HFF-Myc (cell line): ENCODE measurements around the gene CD2.

ENCODE experiments used
- DNase-seq: peaks from one replicate; pipeline ENCODE4 v3.0.0-alpha.2; 2011; ENCODE audit warnings: low read depth; ENCODE audit errors: extremely low read depth
- H3K4me3 ChIP-seq: replicated peaks from 2 replicates; pipeline ENCODE4 v1.5.1; 2011; ENCODE audit warnings: low read depth, mild to moderate bottlenecking, control low read depth, low read length
- TF ChIP-seq, protein P1 (sequence below): IDR thresholded peaks from 2 replicates; pipeline ENCODE4 v1.5.1; 2012; ENCODE audit warnings: mild to moderate bottlenecking, low read depth, low read length, control low read depth; ENCODE audit errors: missing control alignments

Gene CD2

DNA sequence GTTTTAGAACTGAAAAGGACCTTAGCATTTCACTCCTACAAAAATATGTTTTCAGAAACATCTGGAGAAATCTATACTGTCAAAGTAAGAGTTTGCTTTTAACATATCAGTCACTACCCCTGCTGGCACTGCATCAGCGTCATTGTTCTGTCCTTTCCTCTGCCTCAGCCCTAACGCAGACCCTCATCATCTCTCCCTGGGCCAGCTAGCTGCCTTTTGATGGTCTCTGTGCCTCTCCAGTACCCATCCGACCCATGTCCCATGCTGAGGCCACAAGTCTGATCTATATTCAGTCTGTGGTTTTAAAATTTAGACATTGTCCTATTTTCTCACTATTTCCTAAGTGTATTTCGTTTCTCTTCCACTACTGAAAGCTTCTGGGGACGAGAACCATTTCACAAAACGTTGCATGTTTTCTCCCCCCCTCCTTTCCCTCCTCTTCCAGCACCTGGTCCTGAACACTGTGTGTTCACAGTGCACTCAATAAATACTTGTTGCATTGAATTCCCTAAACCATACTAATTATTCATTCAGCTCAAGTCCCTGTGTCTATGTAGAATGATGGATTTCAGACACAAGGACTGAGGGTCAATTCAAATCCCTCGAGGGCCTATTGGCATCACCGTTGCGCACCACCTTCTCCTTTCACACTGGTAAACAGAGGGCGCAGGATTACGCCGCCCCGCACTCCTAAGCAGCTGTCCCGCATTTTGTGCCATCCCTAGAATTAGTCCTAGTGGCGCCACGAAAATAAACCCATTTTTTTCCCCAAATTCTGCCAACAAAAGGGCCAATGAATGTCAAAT lies 53.4 kb downstream of the CD2 start:
- no peak for DNase-seq
- H3K4me3 ChIP-seq, result no peak overlapping the region
- TF ChIP-seq, protein P1, sequence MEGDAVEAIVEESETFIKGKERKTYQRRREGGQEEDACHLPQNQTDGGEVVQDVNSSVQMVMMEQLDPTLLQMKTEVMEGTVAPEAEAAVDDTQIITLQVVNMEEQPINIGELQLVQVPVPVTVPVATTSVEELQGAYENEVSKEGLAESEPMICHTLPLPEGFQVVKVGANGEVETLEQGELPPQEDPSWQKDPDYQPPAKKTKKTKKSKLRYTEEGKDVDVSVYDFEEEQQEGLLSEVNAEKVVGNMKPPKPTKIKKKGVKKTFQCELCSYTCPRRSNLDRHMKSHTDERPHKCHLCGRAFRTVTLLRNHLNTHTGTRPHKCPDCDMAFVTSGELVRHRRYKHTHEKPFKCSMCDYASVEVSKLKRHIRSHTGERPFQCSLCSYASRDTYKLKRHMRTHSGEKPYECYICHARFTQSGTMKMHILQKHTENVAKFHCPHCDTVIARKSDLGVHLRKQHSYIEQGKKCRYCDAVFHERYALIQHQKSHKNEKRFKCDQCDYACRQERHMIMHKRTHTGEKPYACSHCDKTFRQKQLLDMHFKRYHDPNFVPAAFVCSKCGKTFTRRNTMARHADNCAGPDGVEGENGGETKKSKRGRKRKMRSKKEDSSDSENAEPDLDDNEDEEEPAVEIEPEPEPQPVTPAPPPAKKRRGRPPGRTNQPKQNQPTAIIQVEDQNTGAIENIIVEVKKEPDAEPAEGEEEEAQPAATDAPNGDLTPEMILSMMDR, result no peak

DNA sequence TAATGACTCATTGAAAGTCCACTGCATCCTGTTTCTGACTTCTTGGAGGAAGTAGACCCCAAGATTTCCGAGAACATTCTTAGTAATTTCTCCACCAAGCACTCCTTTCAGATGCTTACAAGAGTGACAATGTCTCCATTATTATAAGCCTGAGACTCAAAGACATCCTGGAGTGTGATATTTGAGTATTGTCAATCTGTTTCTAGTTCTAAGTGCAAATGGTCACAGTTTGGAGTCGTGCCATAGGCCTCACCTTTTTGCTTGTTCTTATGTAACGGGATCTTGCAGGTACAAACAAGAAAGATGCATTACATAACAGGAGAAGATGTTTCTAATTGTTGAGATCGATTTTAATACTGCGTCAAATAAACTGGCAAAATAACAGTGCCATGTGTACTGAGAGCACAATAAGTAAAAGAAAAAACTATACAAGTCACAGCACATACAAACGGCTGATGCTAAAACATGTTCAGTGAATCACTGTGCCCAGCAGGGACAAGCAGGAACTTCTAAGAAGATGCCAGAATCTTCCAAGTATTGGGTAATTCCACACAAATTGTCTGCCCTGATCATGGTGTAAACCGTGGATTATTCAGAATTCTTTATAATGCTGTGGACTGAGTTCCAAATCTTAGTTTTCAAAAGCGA lies 54.1 kb downstream of the CD2 start:
- H3K4me3 ChIP-seq, result no peak overlapping the region
- DNase-seq, result no peak
- TF ChIP-seq, protein P1, result no peak

DNA sequence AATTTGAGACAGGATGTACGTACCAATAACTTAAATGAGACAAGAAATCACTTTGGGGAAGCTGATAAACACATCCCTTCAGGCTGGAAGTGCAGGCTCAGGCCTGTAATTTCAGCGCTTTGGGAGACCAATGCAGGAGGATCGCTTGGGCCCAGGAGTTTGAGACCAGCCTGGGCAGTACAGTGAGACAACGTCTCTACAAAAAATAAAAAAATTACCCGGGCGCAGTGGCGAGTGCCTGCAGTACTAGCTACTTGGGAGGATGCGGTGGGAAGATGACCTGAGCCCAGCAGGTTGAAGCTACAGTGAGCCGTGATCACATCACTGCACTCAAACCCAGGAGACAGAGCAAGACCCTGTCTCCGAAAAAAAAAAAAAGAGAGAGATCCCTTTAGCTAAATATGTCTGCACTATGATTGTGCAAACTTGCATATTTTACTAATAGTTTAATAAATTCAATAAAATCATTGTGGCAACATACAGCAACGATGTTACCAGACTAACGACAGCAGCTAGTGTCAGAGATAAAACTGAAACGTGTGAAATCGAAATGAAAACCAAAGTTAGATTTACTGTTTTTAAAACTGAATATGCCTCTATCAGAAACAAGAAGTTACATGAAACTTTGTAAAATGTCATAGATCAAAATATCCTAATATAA lies 54.7 kb downstream of the CD2 start:
- no peak for DNase-seq
- H3K4me3 ChIP-seq, result no peak overlapping the region
- TF ChIP-seq, protein P1, result no peak

DNA sequence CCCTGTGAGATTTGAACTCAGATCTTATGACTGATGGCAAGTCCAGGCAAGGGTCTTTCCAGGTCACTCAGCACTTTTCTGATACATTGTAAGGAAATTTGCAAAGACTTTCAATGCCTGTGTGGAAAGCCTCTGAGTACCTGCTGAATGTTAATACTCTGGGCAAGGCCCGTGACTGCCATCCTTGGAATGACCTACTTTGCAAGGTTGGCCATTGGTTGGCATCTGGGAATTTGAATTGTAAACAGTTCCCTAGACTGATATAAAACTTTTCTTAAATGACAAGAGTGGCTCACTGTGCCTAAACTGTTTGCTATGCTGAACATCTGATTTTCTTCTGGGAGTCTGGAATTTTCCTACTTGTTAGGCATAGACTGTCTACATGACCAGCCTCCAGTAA lies 57.1 kb downstream of the CD2 start:
- no peak for DNase-seq
- H3K4me3 ChIP-seq, result no peak overlapping the region
- TF ChIP-seq, protein P1, result no peak

DNA sequence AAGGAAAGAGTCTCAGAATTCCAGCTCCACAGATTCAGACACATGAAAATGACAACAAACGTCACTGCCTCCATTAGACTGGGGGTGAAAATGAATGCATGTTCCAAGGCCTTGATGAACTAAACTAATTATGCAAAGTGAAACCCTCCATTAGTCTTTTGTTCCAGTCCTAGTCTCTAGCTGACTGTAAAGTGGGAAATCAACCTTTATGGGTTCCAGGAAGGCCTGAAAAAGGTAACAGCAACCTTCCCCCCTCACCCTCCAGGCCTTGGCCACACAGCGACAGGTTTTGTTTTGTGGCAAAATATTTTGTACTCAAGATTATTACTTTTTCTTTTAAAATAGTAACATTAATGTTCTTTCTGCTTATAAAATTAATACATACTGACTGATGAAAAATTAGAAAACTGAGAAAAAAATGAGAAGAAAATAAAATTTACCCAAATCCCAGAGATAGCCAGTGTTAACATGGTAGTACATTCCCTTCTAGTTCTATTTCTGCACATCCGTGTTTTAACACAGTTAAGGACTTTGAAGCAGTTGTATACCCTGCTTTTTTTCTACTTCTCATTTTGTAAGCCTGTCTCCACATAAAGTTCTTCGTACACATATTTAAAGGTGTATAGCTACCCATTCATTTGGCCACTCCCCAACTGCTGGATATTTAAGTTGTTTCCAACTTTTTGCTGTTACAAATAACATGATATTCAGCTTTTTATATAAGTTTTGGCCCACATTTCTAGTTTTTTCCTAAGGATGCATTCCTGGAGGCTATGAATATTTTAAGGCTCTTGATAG lies 60.9 kb downstream of the CD2 start:
- TF ChIP-seq, protein P1, result no peak
- DNase-seq, result no peak
- H3K4me3 ChIP-seq, result no peak overlapping the region

DNA sequence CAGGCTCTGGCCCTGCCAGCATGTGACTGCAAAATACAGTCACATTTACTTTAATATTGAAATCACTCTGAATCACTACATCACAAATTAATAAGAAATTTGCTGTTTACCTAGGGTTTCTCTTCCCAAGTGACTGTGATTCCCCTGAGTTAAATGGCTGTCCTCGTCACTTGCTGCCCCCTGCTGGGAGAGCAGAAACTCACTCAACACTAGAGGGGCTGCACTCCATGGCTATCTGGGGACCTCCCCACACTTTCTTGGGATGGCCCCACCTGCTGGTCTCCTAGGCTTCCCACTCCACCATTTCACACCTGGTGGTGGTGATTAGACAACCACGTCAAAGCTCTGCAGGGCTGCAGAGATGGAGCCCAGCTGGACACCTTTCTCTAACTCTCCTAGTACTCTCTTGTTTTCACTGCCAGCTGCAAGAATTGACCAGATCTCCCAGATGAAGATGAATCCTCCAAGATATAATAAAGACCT lies 63.4 kb downstream of the CD2 start:
- TF ChIP-seq, protein P1, result peak; percentile 80
- peak; percentile 52 for DNase-seq
- H3K4me3 ChIP-seq, result no peak overlapping the region
